CD4-positive, alpha-beta memory T cell (primary cell): ENCODE results near the gene NTN3. TPM values are rescaled to one million over a fixed set of nuclear protein-coding genes. Genes with fewer than 3 reads are reported as not detected.

Experiments
- microRNA-seq: library from miRNA; unstranded; fragments of <30 nt; microRNA quantifications from one replicate; pipeline ENCODE4 v1.2.0, GENCODE V29; 2021; ENCODE audit warnings: borderline replicate concordance, borderline number of aligned reads, borderline microRNAs expressed, mixed read lengths
- polyA plus RNA-seq, 2 donors: library from polyadenylated mRNA; unstranded; fragments of 300-500 nt; fragmentation: Illumina TruSeq; gene quantifications; one replicate each; pipeline ENCODE4 v1.2.3, GENCODE V29; 2021
- total RNA-seq, 2 experiments: library from RNA; stranded (reverse); gene quantifications; one replicate each; pipeline ENCODE4 v1.2.3, GENCODE V29; 2021

Gene NTN3
- total and polyA plus RNA-seq, 4 experiments from 2014 or later, result not detected

Small RNA genes lying within 50 kb of the gene (microRNA-seq; reads per million reads assigned to microRNA genes)
- gene MIR6767, result not detected
- not detected for gene MIR6768

Other genes with a start within 250 kb of the NTN3 start
- gene E4F1, start 247.7 kb upstream of the NTN3 start, total RNA-seq, result 10 to 100 TPM; 46.5 to 49.7 TPM
- 10 to 100 TPM in 1 of 2 donors, 1 to 10 TPM in 1; 6.7 to 20.9 TPM for gene E4F1, start 247.7 kb upstream of the NTN3 start, polyA plus RNA-seq
- 1 to 10 TPM; 3.9 to 4.8 TPM for gene DNASE1L2, start 234.9 kb upstream of the NTN3 start, total RNA-seq
- not detected for gene DNASE1L2, start 234.9 kb upstream of the NTN3 start, polyA plus RNA-seq
- 10 to 100 TPM; 33.0 to 36.6 TPM for gene ECI1, start 219.7 kb upstream of the NTN3 start, total RNA-seq
- gene ECI1, start 219.7 kb upstream of the NTN3 start, polyA plus RNA-seq, result 10 to 100 TPM; 45.4 to 51.1 TPM
- gene RNPS1, start 203.2 kb upstream of the NTN3 start, total RNA-seq, result 100 to 1,000 TPM; 151 to 152 TPM
- gene RNPS1, start 203.2 kb upstream of the NTN3 start, polyA plus RNA-seq, result 100 to 1,000 TPM; 265 to 267 TPM
- gene ABCA3, start 130.6 kb upstream of the NTN3 start, total RNA-seq, result 10 to 100 TPM in 1 of 2 experiments, 1 to 10 TPM in 1; 8.5 to 12.7 TPM
- gene ABCA3, start 130.6 kb upstream of the NTN3 start, polyA plus RNA-seq, result 1 to 10 TPM; 1.7 to 4.5 TPM
- 1 to 10 TPM; 4.7 TPM for gene CCNF, start 41.9 kb upstream of the NTN3 start, total RNA-seq
- 1 to 10 TPM; 1.6 to 3.3 TPM for gene CCNF, start 41.9 kb upstream of the NTN3 start, polyA plus RNA-seq
- gene TEDC2, start 11.2 kb upstream of the NTN3 start, total RNA-seq, result under 1 TPM; 0.44 to 0.55 TPM
- under 1 TPM in 1 of 2 donors, not detected in 1; 0.44 TPM for gene TEDC2, start 11.2 kb upstream of the NTN3 start, polyA plus RNA-seq
- gene TBC1D24, start 3.8 kb downstream of the NTN3 start, total RNA-seq, result 10 to 100 TPM in 1 of 2 experiments, 1 to 10 TPM in 1; 9.6 to 13.7 TPM
- 1 to 10 TPM; 1.3 to 1.8 TPM for gene TBC1D24, start 3.8 kb downstream of the NTN3 start, polyA plus RNA-seq
- gene ATP6V0C, start 42.7 kb downstream of the NTN3 start, total RNA-seq, result 100 to 1,000 TPM; 125 to 129 TPM
- 10 to 100 TPM; 57.5 to 81.6 TPM for gene ATP6V0C, start 42.7 kb downstream of the NTN3 start, polyA plus RNA-seq
- 100 to 1,000 TPM; 114 to 121 TPM for gene AMDHD2, start 49.1 kb downstream of the NTN3 start, total RNA-seq
- 10 to 100 TPM; 17.0 to 22.3 TPM for gene AMDHD2, start 49.1 kb downstream of the NTN3 start, polyA plus RNA-seq
- 1 to 10 TPM; 1.7 to 3.0 TPM for gene CEMP1, start 60.1 kb downstream of the NTN3 start, total RNA-seq
- gene CEMP1, start 60.1 kb downstream of the NTN3 start, polyA plus RNA-seq, result 1 to 10 TPM; 1.9 to 5.0 TPM
- gene PDPK1, start 66.7 kb downstream of the NTN3 start, total RNA-seq, result 10 to 100 TPM; 61.2 to 71.3 TPM
- 10 to 100 TPM; 26.4 to 42.1 TPM for gene PDPK1, start 66.7 kb downstream of the NTN3 start, polyA plus RNA-seq
- gene KCTD5, start 211.2 kb downstream of the NTN3 start, total RNA-seq, result 10 to 100 TPM; 26.7 to 27.1 TPM
- 10 to 100 TPM; 19.6 to 22.5 TPM for gene KCTD5, start 211.2 kb downstream of the NTN3 start, polyA plus RNA-seq
- gene PRSS27, start 248.9 kb downstream of the NTN3 start, total RNA-seq, result under 1 TPM; 0.61 to 0.96 TPM
- gene PRSS27, start 248.9 kb downstream of the NTN3 start, polyA plus RNA-seq, result not detected